Muscle layer of duodenum (tissue), 2 donors: ENCODE measurements around the gene PYGM.

Experiments
- H3K27ac ChIP-seq: one replicate; pipeline ENCODE4 v1.7.0; 2013; ENCODE audit warnings: mild to moderate bottlenecking, low read length
- H3K27me3 ChIP-seq: one replicate; pipeline ENCODE4 v1.7.0; 2013; ENCODE audit warnings: low read depth, mild to moderate bottlenecking, control low read depth, low read length
- H3K36me3 ChIP-seq, 2 donors: one replicate each; pipeline ENCODE4 v1.7.0; 2013; ENCODE audit warnings: low read length in 2 of 2, control low read depth in 1 of 2, mild to moderate bottlenecking in 1 of 2; ENCODE audit not compliant: insufficient read depth in 2 of 2, control insufficient read depth in 1 of 2
- H3K4me1 ChIP-seq, 2 donors: one replicate each; pipeline ENCODE4 v1.7.0; 2013; ENCODE audit warnings: low read length in 2 of 2, mild to moderate bottlenecking in 2 of 2, control low read depth in 1 of 2, moderate library complexity in 1 of 2; ENCODE audit not compliant: insufficient read depth in 2 of 2, control insufficient read depth in 1 of 2
- H3K4me3 ChIP-seq, 2 donors: one replicate each; pipeline ENCODE4 v1.7.0; 2013; ENCODE audit warnings: low read length in 2 of 2, low read depth in 1 of 2, mild to moderate bottlenecking in 1 of 2
- H3K9me3 ChIP-seq, 2 donors: one replicate each; pipeline ENCODE4 v1.7.0; 2013; ENCODE audit warnings: low read length in 2 of 2, control low read depth in 1 of 2, mild to moderate bottlenecking in 1 of 2; ENCODE audit not compliant: control insufficient read depth in 1 of 2
- donor health status: healthy.

Gene PYGM

GRCh38 chr11:64747961-64748665 lies 11.7 kb downstream of the PYGM start:
- peaks cover 0 to 18% of the 10 kb centered on the region in 2 donors for H3K36me3 ChIP-seq
- H3K4me1 ChIP-seq = peaks cover 5 to 19% of the 10 kb centered on the region in 2 donors
- H3K4me3 ChIP-seq = no peak overlapping the region
- no peaks in the 10 kb centered on the region for H3K9me3 ChIP-seq
- H3K27me3 ChIP-seq = peaks cover 5% of the 10 kb centered on the region
- H3K27ac ChIP-seq = peak overlapping the region; percentile 35

- peaks cover 0 to 5% of the 10 kb centered on the region in 2 donors for H3K36me3 ChIP-seq
- H3K27me3 ChIP-seq = peaks cover 5% of the 10 kb centered on the region
- H3K27ac ChIP-seq = peak overlapping the region; percentile 63
- peaks cover 5 to 27% of the 10 kb centered on the region in 2 donors for H3K4me1 ChIP-seq
- H3K4me3 ChIP-seq = peak overlapping the region in 1 of 2 donors; percentile 71
- no peaks in the 10 kb centered on the region for H3K9me3 ChIP-seq
Observed at GRCh38 chr11:64746486-64746885, 13.3 kb downstream of the PYGM start.

GRCh38 chr11:64745521-64746328 lies 14.0 kb downstream of the PYGM start:
- H3K4me1 ChIP-seq = peaks cover 5 to 27% of the 10 kb centered on the region in 2 donors
- no peaks in the 10 kb centered on the region for H3K9me3 ChIP-seq
- H3K36me3 ChIP-seq = peaks cover 0 to 6% of the 10 kb centered on the region in 2 donors
- peak overlapping the region; percentile 57 to 71 for H3K4me3 ChIP-seq
- peaks cover 10% of the 10 kb centered on the region for H3K27me3 ChIP-seq
- H3K27ac ChIP-seq = peak overlapping the region; percentile 80

- peaks cover 5 to 27% of the 10 kb centered on the region in 2 donors for H3K4me1 ChIP-seq
Observed at GRCh38 chr11:64745189-64745520, 14.6 kb downstream of the PYGM start.

GRCh38 chr11:64744544-64745188 lies 15.1 kb downstream of the PYGM start:
- peaks cover 5 to 27% of the 10 kb centered on the region in 2 donors for H3K4me1 ChIP-seq
- H3K27me3 ChIP-seq = peaks cover 10% of the 10 kb centered on the region
- peak overlapping the region in 1 of 2 donors; percentile 77 for H3K4me3 ChIP-seq
- H3K36me3 ChIP-seq = peaks cover 0 to 9% of the 10 kb centered on the region in 2 donors
- H3K27ac ChIP-seq = no peak overlapping the region
- no peaks in the 10 kb centered on the region for H3K9me3 ChIP-seq

More at GRCh38 chr11:64745189-64745520, 14.6 kb downstream of the PYGM start:
- Histone ChIP-seq H3K9me3 (no peaks in the 10 kb centered on the region), H3K36me3 (peaks cover 0 to 9% of the 10 kb centered on the region in 2 donors), H3K4me3 (peak overlapping the region; percentile 57 to 71), H3K27me3 (peaks cover 10% of the 10 kb centered on the region), H3K27ac (peak overlapping the region; percentile 80)

GRCh38 chr11:64743591-64744543 lies 15.9 kb downstream of the PYGM start, which contains the start of gene RASGRP2:
TSS of gene RASGRP2 (minus strand) at chr11:64744142. CDS start at chr11:64742866, 1,276 bp downstream.
- Histone ChIP-seq H3K27me3 (peaks cover 10% of the 10 kb centered on the region), H3K4me1 (peaks cover 5 to 27% of the 10 kb centered on the region in 2 donors), H3K4me3 (peak within 1 kb of the TSS; percentile 62 to 77), H3K27ac (no peak within 1 kb of the TSS), H3K9me3 (no peaks in the 10 kb centered on the region), H3K36me3 (peaks cover 0 to 9% of the 10 kb centered on the region in 2 donors)

GRCh38 chr11:64742889-64743590 lies 16.7 kb downstream of the PYGM start:
- Histone ChIP-seq H3K27me3 (peaks cover 10% of the 10 kb centered on the region), H3K4me3 (peak overlapping the region; percentile 62 to 77), H3K4me1 (peaks cover 5 to 27% of the 10 kb centered on the region in 2 donors), H3K27ac (no peak overlapping the region), H3K9me3 (no peaks in the 10 kb centered on the region), H3K36me3 (peaks cover 0 to 9% of the 10 kb centered on the region in 2 donors)

GRCh38 chr11:64742087-64742888 lies 17.5 kb downstream of the PYGM start:
- H3K4me3 ChIP-seq = peak overlapping the region; percentile 56 to 77
- H3K36me3 ChIP-seq = peaks cover 0 to 9% of the 10 kb centered on the region in 2 donors
- H3K4me1 ChIP-seq = peaks cover 5 to 27% of the 10 kb centered on the region in 2 donors
- H3K27ac ChIP-seq = no peak overlapping the region
- peaks cover 10% of the 10 kb centered on the region for H3K27me3 ChIP-seq
- no peaks in the 10 kb centered on the region for H3K9me3 ChIP-seq

GRCh38 chr11:64741375-64742086 lies 18.2 kb downstream of the PYGM start:
- peaks cover 0 to 15% of the 10 kb centered on the region in 2 donors for H3K36me3 ChIP-seq
- no peaks in the 10 kb centered on the region for H3K9me3 ChIP-seq
- H3K4me3 ChIP-seq = peak overlapping the region in 1 of 2 donors; percentile 77
- H3K4me1 ChIP-seq = peaks cover 5 to 27% of the 10 kb centered on the region in 2 donors
- no peak overlapping the region for H3K27ac ChIP-seq
- H3K27me3 ChIP-seq = peaks cover 10% of the 10 kb centered on the region
